GM06990 (cell line): ENCODE data around the gene TCF7.

Source experiments
- DNase-seq: peaks from one replicate; pipeline ENCODE4 v3.0.0-alpha.2; 2011; ENCODE audit not compliant: insufficient read length; ENCODE audit errors: extremely low read depth
- H3K27me3 ChIP-seq: replicated peaks from 2 replicates; pipeline ENCODE4 v1.6.0; 2011; ENCODE audit warnings: low read length; ENCODE audit not compliant: control insufficient read depth, insufficient read depth
- H3K36me3 ChIP-seq: 2 replicates; pipeline ENCODE4 v1.5.1; 2011; ENCODE audit warnings: low read length; ENCODE audit not compliant: control insufficient read depth, insufficient read depth
- H3K4me3 ChIP-seq: replicated peaks from 2 replicates; pipeline ENCODE4 v1.5.1; 2011; ENCODE audit warnings: low read depth, mild to moderate bottlenecking, control low read depth, low read length
- TF ChIP-seq, protein P1 (sequence below): IDR thresholded peaks from 2 replicates; pipeline ENCODE4 v1.5.1; 2011; ENCODE audit warnings: low read length, control low read depth, mild to moderate bottlenecking, inconsistent platforms; ENCODE audit not compliant: insufficient read depth, poor library complexity, severe bottlenecking

The TCF7 gene

DNA sequence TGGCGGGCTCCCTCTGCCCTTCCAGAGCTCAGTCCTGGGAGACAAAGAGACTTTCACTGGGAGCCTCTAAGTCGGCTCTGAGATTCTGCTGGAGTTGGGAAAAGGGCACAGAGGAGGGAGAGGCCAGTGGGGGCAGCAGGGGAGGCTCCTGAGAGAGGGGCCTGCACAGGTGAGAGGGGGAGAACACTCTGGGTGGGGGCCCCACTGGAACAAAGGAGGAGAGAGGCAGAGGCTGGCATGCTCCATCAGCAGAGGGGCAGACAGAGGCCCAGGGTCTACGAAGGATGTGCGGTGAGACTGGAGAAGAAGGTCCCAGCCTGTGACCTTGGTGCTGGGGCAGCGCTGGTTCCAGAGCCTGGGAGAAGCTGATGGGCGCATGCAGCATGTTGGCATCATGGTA, 8.9 kb downstream of the TCF7 start:
- no peak overlapping the region for H3K4me3 ChIP-seq
- no peaks in the 10 kb centered on the region for H3K27me3 ChIP-seq
- DNase-seq, result no peak
- TF ChIP-seq, protein P1, sequence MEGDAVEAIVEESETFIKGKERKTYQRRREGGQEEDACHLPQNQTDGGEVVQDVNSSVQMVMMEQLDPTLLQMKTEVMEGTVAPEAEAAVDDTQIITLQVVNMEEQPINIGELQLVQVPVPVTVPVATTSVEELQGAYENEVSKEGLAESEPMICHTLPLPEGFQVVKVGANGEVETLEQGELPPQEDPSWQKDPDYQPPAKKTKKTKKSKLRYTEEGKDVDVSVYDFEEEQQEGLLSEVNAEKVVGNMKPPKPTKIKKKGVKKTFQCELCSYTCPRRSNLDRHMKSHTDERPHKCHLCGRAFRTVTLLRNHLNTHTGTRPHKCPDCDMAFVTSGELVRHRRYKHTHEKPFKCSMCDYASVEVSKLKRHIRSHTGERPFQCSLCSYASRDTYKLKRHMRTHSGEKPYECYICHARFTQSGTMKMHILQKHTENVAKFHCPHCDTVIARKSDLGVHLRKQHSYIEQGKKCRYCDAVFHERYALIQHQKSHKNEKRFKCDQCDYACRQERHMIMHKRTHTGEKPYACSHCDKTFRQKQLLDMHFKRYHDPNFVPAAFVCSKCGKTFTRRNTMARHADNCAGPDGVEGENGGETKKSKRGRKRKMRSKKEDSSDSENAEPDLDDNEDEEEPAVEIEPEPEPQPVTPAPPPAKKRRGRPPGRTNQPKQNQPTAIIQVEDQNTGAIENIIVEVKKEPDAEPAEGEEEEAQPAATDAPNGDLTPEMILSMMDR, result no peak
- H3K36me3 ChIP-seq, result peaks cover 9% of the 10 kb centered on the region

DNA sequence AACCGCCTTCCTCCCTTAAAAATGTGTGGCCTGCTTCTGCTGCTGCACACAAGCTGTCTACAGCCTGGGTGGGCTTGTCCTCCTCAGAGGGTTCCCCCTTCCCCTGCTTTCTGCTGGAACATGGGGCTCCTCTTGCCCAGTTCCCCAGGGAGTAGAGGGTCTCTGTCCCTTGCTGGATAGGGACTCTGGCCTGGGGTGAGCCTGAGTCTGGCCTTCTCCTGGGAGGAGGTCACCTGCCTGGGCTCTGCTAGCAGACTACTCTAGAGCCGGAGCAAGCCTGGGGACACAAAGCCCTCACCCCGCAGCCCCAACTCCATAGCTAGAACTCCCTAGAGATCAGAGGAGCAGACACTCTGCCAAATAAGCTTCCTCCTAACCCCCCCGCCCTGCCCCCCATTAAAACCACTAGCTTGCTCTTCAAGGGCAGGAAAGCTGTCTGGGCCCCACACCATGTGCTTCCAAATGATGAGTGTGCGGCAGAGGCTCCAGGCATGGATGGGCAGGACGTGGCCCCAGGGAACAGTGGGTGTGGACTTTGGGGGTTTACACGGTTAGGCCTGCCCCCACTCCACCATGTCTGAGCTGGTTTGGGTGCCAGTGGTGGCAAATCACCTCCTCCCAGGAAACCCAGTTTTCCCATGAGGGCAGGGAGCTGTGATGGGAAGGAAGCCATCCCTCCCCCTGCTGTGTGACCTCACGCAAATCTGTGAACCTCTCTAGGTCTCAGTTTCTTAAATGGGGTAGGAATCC, 10.0 kb downstream of the TCF7 start:
- TF ChIP-seq, protein P1, result no peak
- no peak overlapping the region for H3K4me3 ChIP-seq
- no peaks in the 10 kb centered on the region for H3K27me3 ChIP-seq
- no peak for DNase-seq
- peaks cover 12% of the 10 kb centered on the region for H3K36me3 ChIP-seq

DNA sequence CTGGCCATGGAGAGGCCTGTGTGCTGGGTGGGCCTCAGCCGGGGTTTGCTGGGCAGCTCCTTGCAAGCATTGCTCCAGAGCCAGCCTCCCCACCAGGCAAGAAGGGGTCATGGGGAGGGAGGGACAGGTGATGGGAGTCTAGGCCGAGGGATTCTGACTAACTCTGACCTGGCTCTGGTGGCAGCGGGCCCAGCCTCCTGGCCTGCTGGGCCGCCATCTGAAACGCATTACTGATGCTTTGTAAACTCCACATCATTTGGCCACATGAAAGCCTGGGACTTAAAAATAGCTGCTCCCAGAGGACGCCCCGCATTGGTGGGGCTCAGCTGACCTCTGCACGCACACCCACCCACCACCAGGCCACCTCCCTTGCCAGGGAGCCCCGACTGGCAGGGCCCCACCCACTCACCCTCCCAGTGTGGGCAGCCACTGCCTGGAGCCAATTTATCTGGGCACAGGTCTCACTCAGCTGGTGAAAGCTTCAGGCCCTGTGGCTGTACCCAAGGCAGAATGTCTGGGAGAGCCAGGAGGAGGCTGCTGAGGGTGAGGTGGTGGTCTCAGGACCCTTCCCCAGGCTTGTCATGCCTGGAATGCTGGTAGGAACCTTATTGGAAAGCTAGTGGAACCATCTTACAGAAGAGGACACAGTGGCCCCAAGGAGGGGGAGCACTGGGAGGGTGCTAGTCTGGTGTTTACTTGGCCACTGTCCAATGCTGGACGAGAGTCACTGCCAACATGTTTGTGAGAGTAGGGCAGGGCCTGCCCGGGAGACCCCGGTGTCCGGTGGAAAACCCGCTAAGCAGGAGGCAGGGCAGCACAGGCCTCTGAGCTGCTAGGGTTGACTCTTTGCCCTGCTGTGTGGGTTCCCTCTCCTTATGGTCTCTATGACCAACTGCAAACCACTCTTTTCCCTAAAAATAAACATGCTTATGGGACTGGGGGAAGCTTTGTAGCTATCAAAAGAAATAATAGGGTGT, 10.8 kb downstream of the TCF7 start:
- Histone ChIP-seq H3K27me3 (no peaks in the 10 kb centered on the region), H3K4me3 (no peak overlapping the region), H3K36me3 (peaks cover 12% of the 10 kb centered on the region)
- DNase-seq, result no peak
- TF ChIP-seq, protein P1, result no peak

DNA sequence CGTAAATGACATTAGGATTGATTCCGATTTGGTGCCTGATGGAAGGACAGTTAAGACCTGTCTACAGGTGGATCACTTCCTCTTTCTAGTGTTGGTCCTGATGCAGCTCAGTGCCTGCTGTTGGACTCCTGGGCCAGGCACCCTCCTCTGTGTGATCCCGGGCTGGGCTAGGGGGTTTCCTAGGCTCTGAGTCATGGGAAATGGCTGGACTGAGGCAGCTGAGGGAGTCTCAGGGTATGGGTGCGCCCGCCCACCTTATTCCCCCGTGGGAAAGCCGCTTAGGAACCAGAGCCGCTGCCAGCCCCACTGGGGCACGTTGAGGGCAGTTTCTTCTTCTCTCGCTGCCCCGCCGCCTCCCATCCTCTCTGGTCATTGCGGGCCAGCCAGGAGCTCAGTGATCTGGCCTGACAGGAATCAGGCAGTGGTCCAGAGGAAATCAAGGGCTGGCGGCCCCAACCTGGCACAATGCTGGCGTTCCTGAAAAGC, 12.9 kb downstream of the TCF7 start:
- no peak overlapping the region for H3K4me3 ChIP-seq
- peak; percentile 67 for DNase-seq
- TF ChIP-seq, protein P1, result no peak
- H3K27me3 ChIP-seq, result no peaks in the 10 kb centered on the region
- peaks cover 11% of the 10 kb centered on the region for H3K36me3 ChIP-seq

DNA sequence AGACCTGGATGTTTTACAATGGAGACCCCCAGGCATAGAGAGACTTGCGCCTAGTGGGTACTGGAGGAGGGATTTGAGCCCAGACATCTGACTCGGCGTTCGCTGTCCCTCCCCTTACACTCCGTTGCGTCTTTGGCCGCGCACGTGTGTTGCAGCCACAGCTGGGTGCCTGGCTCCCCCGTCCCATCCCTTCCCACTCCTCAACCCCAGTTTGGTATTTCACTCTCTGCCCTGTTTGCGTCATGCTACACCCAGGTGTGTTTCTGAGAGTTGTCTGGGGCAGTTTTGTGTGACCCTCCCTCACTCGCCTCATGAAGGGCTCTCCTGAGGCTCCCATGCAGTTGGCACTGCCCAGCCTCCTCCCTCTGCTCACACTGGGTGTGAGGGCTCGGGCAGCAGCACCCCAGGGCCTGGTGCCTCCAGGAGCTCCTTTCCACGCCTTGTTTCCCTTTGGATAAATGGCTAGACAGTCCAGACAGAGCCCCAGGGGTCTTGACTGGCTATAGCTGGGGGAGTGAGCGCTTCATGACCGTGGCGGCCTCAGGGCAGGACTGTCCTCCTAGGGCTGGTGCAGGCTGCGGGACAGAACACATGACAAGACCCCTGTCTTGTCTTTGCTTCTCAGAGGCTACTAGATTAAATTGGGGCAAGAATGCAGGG, 13.6 kb downstream of the TCF7 start:
- Histone ChIP-seq H3K36me3 (peaks cover 11% of the 10 kb centered on the region), H3K4me3 (no peak overlapping the region), H3K27me3 (no peaks in the 10 kb centered on the region)
- DNase-seq, result no peak
- TF ChIP-seq, protein P1, result no peak
